Measurements from ENCODE around the gene PPP2R2C. TPM values are rescaled to one million over a fixed set of nuclear protein-coding genes. Genes with fewer than 3 reads are reported as not detected.

The PPP2R2C gene
- polyA plus RNA-seq, 1 donor (not counting 4 experiments of a cell fraction or from before 2014, with no cell fraction given): 12.3 TPM

- FAIRE-seq (no peak), DNase-seq (ENCODE audit: low read depth, low spot score) (no peak)
- H3K9ac ChIP-seq (ENCODE audit: control insufficient read depth, extremely low read depth, insufficient read depth, low read length): no peak overlapping the region
- TF ChIP-seq CTCF (optimal IDR thresholded peaks at IDR 0.05 in 1 of 3, IDR thresholded peaks at IDR 0.05 in 1 of 3, conservative IDR thresholded peaks at IDR 0.05 in 1 of 3; ENCODE audit: extremely low read depth in 1 of 3, insufficient read depth in 2 of 3, low read length in 3 of 3) (no peak), EZH2 (IDR thresholded peaks at IDR 0.05; ENCODE audit: low read length) (no peak)
- no peak overlapping the region for H3K4me3 ChIP-seq (ENCODE audit: control insufficient read depth in 2 of 3, extremely low read depth in 1 of 3, insufficient read depth in 2 of 3, low read depth in 1 of 3, low read length in 3 of 3)
- no peaks in the 10 kb centered on the region for H3K9me1 ChIP-seq (ENCODE audit: control insufficient read depth, extremely low read depth, insufficient read depth, low read length)
- H3K9me3 ChIP-seq (ENCODE audit: control insufficient read depth, low read depth, low read length): no peaks in the 10 kb centered on the region
- dilution Hi-C loops (cut with MboI; ENCODE audit: extremely low pct_ligation_motif_present, low sequenced_read_pairs): no loop called here
- H3K27me3 ChIP-seq (ENCODE audit: control insufficient read depth, extremely low read depth, insufficient read depth, low read length): peaks cover 3% of the 10 kb centered on the region
- no peaks in the 10 kb centered on the region for H4K20me1 ChIP-seq (ENCODE audit: control insufficient read depth, extremely low read depth, insufficient read depth, low read length)
- peaks cover 12% of the 10 kb centered on the region for H3K4me1 ChIP-seq (ENCODE audit: control insufficient read depth, extremely low read depth, insufficient read depth, low read length)
- no peaks in the 10 kb centered on the region for H3K79me2 ChIP-seq (ENCODE audit: control insufficient read depth, insufficient read depth, low read length)
- no peak overlapping the region for H3K27ac ChIP-seq (ENCODE audit: control insufficient read depth, insufficient read depth, low read length)
- no peak overlapping the region for H2AFZ ChIP-seq (ENCODE audit: control insufficient read depth, low read length)
- no peak overlapping the region for H3K4me2 ChIP-seq (ENCODE audit: control insufficient read depth, extremely low read depth, insufficient read depth, low read depth, low read length)
- no peaks in the 10 kb centered on the region for H3K36me3 ChIP-seq (ENCODE audit: control insufficient read depth in 2 of 2, extremely low read depth in 1 of 2, insufficient read depth in 2 of 2, low read length in 2 of 2)
These were observed 18.8 kb upstream of the PPP2R2C start for GRCh38 chr4:6491235-6491634.

- Histone ChIP-seq H3K79me2 (ENCODE audit: control insufficient read depth, insufficient read depth, low read length) (no peaks in the 10 kb centered on the region), H3K9me3 (ENCODE audit: control insufficient read depth, low read depth, low read length) (no peaks in the 10 kb centered on the region), H3K9ac (ENCODE audit: control insufficient read depth, extremely low read depth, insufficient read depth, low read length) (no peak overlapping the region), H3K36me3 (ENCODE audit: control insufficient read depth in 2 of 2, extremely low read depth in 1 of 2, insufficient read depth in 2 of 2, low read length in 2 of 2) (no peaks in the 10 kb centered on the region), H3K4me3 (ENCODE audit: control insufficient read depth in 2 of 3, extremely low read depth in 1 of 3, insufficient read depth in 2 of 3, low read depth in 1 of 3, low read length in 3 of 3) (no peak overlapping the region), H3K27ac (ENCODE audit: control insufficient read depth, insufficient read depth, low read length) (no peak overlapping the region), H3K27me3 (ENCODE audit: control insufficient read depth, extremely low read depth, insufficient read depth, low read length) (peaks cover 3% of the 10 kb centered on the region), H3K4me2 (ENCODE audit: control insufficient read depth, extremely low read depth, insufficient read depth, low read depth, low read length) (no peak overlapping the region), H2AFZ (ENCODE audit: control insufficient read depth, low read length) (no peak overlapping the region), H4K20me1 (ENCODE audit: control insufficient read depth, extremely low read depth, insufficient read depth, low read length) (no peaks in the 10 kb centered on the region), H3K4me1 (ENCODE audit: control insufficient read depth, extremely low read depth, insufficient read depth, low read length) (peaks cover 12% of the 10 kb centered on the region), H3K9me1 (ENCODE audit: control insufficient read depth, extremely low read depth, insufficient read depth, low read length) (no peaks in the 10 kb centered on the region)
- no peak for TF ChIP-seq EZH2 (IDR thresholded peaks at IDR 0.05; ENCODE audit: low read length)
- no peak for TF ChIP-seq CTCF (optimal IDR thresholded peaks at IDR 0.05 in 1 of 3, IDR thresholded peaks at IDR 0.05 in 1 of 3, conservative IDR thresholded peaks at IDR 0.05 in 1 of 3; ENCODE audit: extremely low read depth in 1 of 3, insufficient read depth in 2 of 3, low read length in 3 of 3)
- FAIRE-seq: no peak
- dilution Hi-C loops (cut with MboI; ENCODE audit: extremely low pct_ligation_motif_present, low sequenced_read_pairs): no loop called here
- DNase-seq (ENCODE audit: low read depth, low spot score): no peak
These were observed 17.5 kb upstream of the PPP2R2C start for GRCh38 chr4:6489927-6490326.
